ENCODE measurements around the gene C10orf53. TPM values are rescaled to one million over a fixed set of nuclear protein-coding genes. Genes with fewer than 3 reads are reported as not detected.

The C10orf53 gene
- polyA plus RNA-seq, 4 donors: not detected

DNA sequence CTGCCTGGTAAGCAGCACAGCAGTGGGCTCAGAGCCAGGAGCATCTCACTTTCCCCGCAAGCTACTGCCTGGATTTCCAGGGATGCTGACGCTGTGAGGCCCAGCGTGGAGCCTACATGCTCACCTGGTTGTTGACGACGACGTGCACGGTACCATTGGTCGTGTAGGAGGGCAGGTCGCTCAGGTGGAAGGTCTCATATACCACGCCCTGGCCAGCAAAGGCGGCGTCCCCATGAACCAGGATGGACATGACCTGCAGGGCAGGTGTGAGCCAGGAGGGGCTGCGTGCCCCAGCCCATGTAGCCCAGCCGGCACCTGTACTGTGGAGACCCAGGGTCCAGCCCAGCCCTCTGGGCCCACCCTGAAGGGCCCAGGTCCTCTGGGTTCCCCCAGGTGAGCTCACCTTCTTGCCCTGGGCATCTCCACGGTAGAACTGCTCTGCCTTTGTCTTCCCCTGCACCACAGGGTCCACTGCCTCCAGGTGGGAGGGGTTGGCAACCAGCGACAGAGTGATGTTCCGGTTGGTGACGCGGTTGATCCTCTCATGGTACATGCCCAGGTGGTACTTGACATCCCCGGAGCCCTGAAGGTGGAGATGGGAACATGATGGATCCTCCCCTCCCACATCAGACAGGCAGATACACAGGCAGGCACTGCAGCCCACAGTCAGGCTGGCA is 67.3 kb downstream of the C10orf53 start:
- Histone ChIP-seq H3K9me3 (ENCODE audit: control insufficient read depth in 2 of 2, insufficient read depth in 1 of 2, low read depth in 1 of 2, low read length in 1 of 2) (no peaks in the 10 kb centered on the region), H3K36me3 (ENCODE audit: control insufficient read depth in 3 of 3, insufficient read depth in 2 of 3, low read depth in 1 of 3, low read length in 3 of 3) (peaks cover 0 to 69% (median 0%) of the 10 kb centered on the region in 3 donors), H3K4me1 (ENCODE audit: control insufficient read depth in 3 of 3, insufficient read depth in 2 of 3, low read depth in 1 of 3, low read length in 2 of 3) (no peaks in the 10 kb centered on the region), H3K27ac (ENCODE audit: low read depth in 1 of 3, low read length in 2 of 3) (no peak overlapping the region), H3K27me3 (ENCODE audit: control insufficient read depth in 3 of 3, insufficient read depth in 3 of 3, low read length in 3 of 3) (no peaks in the 10 kb centered on the region), H3K4me3 (ENCODE audit: low read depth in 1 of 3, low read length in 3 of 3) (no peak overlapping the region)
- WGBS, 3 donors: 89 to 97% (median 92%) methylated on average over 20 of the region's 20 CpGs
- no peak for DNase-seq
- FAIRE-seq: no peak

Other genes with a start within 250 kb of the C10orf53 start
- 10 to 100 TPM in 1 of 4 donors, 1 to 10 TPM in 3; 3.5 to 12.6 (median 5.1) TPM for gene ERCC6, start 140.5 kb upstream of the C10orf53 start, polyA plus RNA-seq
- 1 to 10 TPM in 1 of 4 donors, under 1 TPM in 1, not detected in 2; 0.07 to 2.7 TPM for gene SLC18A3, start 69.3 kb upstream of the C10orf53 start, polyA plus RNA-seq
- under 1 TPM in 3 of 4 donors, not detected in 1; 0.15 to 0.85 (median 0.81) TPM for gene CHAT, start 65.6 kb upstream of the C10orf53 start, polyA plus RNA-seq
- gene OGDHL, start 82.7 kb downstream of the C10orf53 start, polyA plus RNA-seq: 1 to 10 TPM; 2.5 to 9.6 (median 3.1) TPM